GM13977 (cell line): ENCODE measurements around the gene TTC36.
A peak's percentile ranks its signal among the peaks of the same experiment; 100 is the strongest.

ENCODE experiments used
- DNase-seq: peaks from one replicate; pipeline ENCODE4 v3.0.0; 2012; ENCODE audit warnings: low spot score
- in situ Hi-C: fragments of 300-500 bp; cut with MboI; formaldehyde crosslinking; loops from one replicate; pipeline ENCODE4 v1.12.0; 2022; ENCODE audit warnings: low sequenced_read_pairs, low pct_unique_long_range_greater_than_20kb, mixed read lengths, inconsistent platforms; ENCODE audit not compliant: unreplicated experiment
- TF ChIP-seq, protein P1 (sequence below): IDR thresholded peaks from 2 replicates; pipeline ENCODE4 v1.5.1; 2012; ENCODE audit warnings: mild to moderate bottlenecking, control low read depth; ENCODE audit not compliant: insufficient read depth; ENCODE audit errors: extremely low read depth, missing control alignments

Gene TTC36

DNA sequence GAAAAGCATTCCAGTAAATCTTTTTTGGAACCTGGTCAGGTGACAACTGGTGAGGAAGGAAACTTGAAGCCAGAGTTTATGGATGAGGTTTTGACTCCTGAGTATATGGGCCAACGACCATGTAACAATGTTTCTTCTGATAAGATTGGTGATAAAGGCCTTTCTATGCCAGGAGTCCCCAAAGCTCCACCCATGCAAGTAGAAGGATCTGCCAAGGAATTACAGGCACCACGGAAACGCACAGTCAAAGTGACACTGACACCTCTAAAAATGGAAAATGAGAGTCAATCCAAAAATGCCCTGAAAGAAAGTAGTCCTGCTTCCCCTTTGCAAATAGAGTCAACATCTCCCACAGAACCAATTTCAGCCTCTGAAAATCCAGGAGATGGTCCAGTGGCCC, 24.1 kb upstream of the TTC36 start:
- TF ChIP-seq, protein P1, sequence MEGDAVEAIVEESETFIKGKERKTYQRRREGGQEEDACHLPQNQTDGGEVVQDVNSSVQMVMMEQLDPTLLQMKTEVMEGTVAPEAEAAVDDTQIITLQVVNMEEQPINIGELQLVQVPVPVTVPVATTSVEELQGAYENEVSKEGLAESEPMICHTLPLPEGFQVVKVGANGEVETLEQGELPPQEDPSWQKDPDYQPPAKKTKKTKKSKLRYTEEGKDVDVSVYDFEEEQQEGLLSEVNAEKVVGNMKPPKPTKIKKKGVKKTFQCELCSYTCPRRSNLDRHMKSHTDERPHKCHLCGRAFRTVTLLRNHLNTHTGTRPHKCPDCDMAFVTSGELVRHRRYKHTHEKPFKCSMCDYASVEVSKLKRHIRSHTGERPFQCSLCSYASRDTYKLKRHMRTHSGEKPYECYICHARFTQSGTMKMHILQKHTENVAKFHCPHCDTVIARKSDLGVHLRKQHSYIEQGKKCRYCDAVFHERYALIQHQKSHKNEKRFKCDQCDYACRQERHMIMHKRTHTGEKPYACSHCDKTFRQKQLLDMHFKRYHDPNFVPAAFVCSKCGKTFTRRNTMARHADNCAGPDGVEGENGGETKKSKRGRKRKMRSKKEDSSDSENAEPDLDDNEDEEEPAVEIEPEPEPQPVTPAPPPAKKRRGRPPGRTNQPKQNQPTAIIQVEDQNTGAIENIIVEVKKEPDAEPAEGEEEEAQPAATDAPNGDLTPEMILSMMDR: no peak
- no peak for DNase-seq
- in situ Hi-C loops: no loop called here

DNA sequence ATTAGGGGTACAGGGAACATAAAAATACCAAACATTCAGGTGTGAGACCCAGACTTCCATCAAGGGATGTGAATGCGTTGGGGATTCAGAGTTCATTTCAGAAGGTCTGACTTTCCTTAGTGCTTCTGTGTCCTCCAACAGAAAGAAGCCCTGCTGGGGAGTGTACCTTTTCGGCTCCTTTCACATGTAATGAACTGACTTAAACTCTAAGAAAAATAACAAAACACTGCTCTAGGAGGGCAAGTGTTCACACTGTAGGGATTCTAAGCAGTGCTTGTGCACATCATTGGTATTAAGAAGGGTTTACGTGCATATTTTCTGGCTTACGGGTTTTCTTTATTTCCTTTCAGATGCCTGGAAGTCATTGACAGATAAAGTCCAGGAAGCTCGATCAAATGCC, 15.7 kb upstream of the TTC36 start:
- TF ChIP-seq, protein P1: no peak
- DNase-seq: no peak
- in situ Hi-C loops: no loop called here

DNA sequence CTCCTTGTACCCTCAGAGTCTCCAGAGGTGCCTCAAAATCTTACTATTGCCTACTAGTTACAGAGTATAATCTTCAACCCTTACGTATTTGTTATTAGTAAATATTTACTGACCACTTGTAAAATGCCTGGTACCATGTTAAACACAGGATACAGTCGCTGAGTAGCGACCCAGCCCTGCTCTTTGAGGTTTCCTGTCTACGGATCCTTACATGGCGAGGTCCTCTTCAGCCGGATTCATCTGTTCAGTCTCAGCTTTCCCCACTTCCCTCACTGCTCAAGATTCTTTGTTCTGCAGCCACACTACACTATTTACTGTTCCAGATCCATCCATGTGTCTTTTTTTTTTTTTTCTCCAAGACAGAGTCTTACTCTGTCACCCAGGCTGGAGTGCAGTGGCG, 13.2 kb upstream of the TTC36 start:
- in situ Hi-C loops: no loop called here
- TF ChIP-seq, protein P1: no peak
- no peak for DNase-seq

DNA sequence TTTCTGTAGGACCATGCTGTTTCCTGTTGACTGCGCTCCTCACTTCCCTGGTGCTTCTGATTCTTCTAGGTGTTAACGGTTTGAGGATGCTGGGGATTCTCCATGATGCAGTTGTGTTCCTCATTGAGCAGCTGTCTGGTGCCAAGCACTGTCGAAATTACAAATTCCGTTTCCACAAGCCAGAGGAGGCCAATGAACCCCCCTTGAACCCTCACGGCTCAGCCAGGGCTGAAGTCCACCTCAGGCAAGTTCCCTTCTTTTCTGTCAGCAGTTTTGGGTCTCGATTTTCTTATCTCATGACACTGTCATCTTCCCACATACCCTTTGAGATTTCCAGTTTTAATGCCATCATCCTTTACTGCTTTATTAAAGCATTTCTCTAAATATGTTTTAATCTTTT, 7.7 kb upstream of the TTC36 start:
- in situ Hi-C loops: no loop called here
- no peak for DNase-seq
- TF ChIP-seq, protein P1: no peak

DNA sequence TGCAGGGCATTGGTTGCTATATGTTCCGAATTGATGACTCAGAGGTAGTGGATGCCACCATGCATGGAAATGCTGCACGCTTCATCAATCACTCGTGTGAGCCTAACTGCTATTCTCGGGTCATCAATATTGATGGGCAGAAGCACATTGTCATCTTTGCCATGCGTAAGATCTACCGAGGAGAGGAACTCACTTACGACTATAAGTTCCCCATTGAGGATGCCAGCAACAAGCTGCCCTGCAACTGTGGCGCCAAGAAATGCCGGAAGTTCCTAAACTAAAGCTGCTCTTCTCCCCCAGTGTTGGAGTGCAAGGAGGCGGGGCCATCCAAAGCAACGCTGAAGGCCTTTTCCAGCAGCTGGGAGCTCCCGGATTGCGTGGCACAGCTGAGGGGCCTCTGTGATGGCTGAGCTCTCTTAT, 5.4 kb upstream of the TTC36 start:
- no peak for DNase-seq
- in situ Hi-C loops: no loop called here
- TF ChIP-seq, protein P1: no peak

DNA sequence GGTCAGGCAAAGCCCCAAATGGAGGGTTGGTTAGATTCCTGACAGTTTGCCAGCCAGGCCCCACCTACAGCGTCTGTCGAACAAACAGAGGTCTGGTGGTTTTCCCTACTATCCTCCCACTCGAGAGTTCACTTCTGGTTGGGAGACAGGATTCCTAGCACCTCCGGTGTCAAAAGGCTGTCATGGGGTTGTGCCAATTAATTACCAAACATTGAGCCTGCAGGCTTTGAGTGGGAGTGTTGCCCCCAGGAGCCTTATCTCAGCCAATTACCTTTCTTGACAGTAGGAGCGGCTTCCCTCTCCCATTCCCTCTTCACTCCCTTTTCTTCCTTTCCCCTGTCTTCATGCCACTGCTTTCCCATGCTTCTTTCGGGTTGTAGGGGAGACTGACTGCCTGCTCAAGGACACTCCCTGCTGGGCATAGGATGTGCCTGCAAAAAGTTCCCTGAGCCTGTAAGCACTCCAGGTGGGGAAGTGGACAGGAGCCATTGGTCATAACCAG, 4.7 kb upstream of the TTC36 start:
- DNase-seq: no peak
- in situ Hi-C loops: no loop called here
- TF ChIP-seq, protein P1: peak; percentile 18

DNA sequence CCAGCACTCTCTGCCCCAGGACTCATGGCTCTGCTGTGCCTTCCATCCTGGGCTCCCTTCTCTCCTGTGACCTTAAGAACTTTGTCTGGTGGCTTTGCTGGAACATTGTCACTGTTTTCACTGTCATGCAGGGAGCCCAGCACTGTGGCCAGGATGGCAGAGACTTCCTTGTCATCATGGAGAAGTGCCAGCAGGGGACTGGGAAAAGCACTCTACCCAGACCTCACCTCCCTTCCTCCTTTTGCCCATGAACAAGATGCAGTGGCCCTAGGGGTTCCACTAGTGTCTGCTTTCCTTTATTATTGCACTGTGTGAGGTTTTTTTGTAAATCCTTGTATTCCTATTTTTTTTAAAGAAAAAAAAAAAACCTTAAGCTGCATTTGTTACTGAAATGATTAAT, 2.9 kb upstream of the TTC36 start:
- TF ChIP-seq, protein P1: no peak
- in situ Hi-C loops: no loop called here
- DNase-seq: no peak
